NT2/D1 (cell line): ENCODE measurements around the gene ERVV-1.

Source experiments
- SUZ12 ChIP-seq: IDR thresholded peaks from 2 replicates; pipeline ENCODE4 v1.6.1; 2011; ENCODE audit not compliant: insufficient read length, insufficient read depth; ENCODE audit errors: extremely low read depth
- YY1 ChIP-seq: IDR thresholded peaks from 2 replicates; pipeline ENCODE4 v1.6.1; 2011; ENCODE audit not compliant: insufficient read length, insufficient read depth

- TF ChIP-seq YY1 (no peak), SUZ12 (no peak)
Measured at GRCh38 chr19:53041366-53041765, 27.6 kb downstream of the ERVV-1 start.
